T-helper 1 cell treated with Interleukin-12 subunit alpha and Interleukin-12 subunit beta and Interleukin-4 antibody, amounts not matched to agents 30 μg/mL and 1 μg/mL, for 36 hours (primary cell): ENCODE measurements around the gene ZNF175.

Source experiments
- H3K27ac Mint-ChIP-seq: one replicate; pipeline ENCODE4 v1.8.0; 2021; ENCODE audit warnings: mild to moderate bottlenecking, mixed read lengths
- H3K27me3 Mint-ChIP-seq: one replicate; pipeline ENCODE4 v1.8.0; 2021; ENCODE audit warnings: low read depth, mixed read lengths
- H3K36me3 Mint-ChIP-seq: one replicate; pipeline ENCODE4 v1.8.0; 2021; ENCODE audit warnings: low read depth, mixed read lengths
- H3K4me1 Mint-ChIP-seq: one replicate; pipeline ENCODE4 v1.8.0; 2021; ENCODE audit warnings: low read depth, mixed read lengths
- H3K4me3 Mint-ChIP-seq: one replicate; pipeline ENCODE4 v1.8.0; 2021; ENCODE audit warnings: mild to moderate bottlenecking, moderate library complexity, mixed read lengths
- H3K9me3 Mint-ChIP-seq: one replicate; pipeline ENCODE4 v1.8.0; 2021; ENCODE audit warnings: mixed read lengths

ZNF175 gene

GRCh38 chr19:51565583-51565982 is 5.5 kb upstream of the ZNF175 start:
- peaks cover 32% of the 10 kb centered on the region for H3K27me3 Mint-ChIP-seq
- H3K36me3 Mint-ChIP-seq, result no peaks in the 10 kb centered on the region
- no peak overlapping the region for H3K4me3 Mint-ChIP-seq
- H3K9me3 Mint-ChIP-seq, result peaks cover 3% of the 10 kb centered on the region
- peaks cover 4% of the 10 kb centered on the region for H3K4me1 Mint-ChIP-seq
- no peak overlapping the region for H3K27ac Mint-ChIP-seq

- Mint-ChIP-seq H3K27ac (no peak overlapping the region), H3K4me3 (no peak overlapping the region), H3K9me3 (peaks cover 6% of the 10 kb centered on the region), H3K27me3 (peaks cover 30% of the 10 kb centered on the region), H3K36me3 (peaks cover 4% of the 10 kb centered on the region), H3K4me1 (peaks cover 12% of the 10 kb centered on the region)
Observed at GRCh38 chr19:51566489-51567100, 4.5 kb upstream of the ZNF175 start.

- H3K27me3 Mint-ChIP-seq, result peaks cover 30% of the 10 kb centered on the region
- no peak overlapping the region for H3K27ac Mint-ChIP-seq
- peaks cover 20% of the 10 kb centered on the region for H3K4me1 Mint-ChIP-seq
- peaks cover 8% of the 10 kb centered on the region for H3K36me3 Mint-ChIP-seq
- peaks cover 9% of the 10 kb centered on the region for H3K9me3 Mint-ChIP-seq
- H3K4me3 Mint-ChIP-seq, result no peak overlapping the region
Observed at GRCh38 chr19:51567583-51567982, 3.5 kb upstream of the ZNF175 start.

GRCh38 chr19:51568456-51568855 is 2.6 kb upstream of the ZNF175 start:
- Mint-ChIP-seq H3K4me3 (no peak overlapping the region), H3K27me3 (peaks cover 30% of the 10 kb centered on the region), H3K36me3 (peaks cover 11% of the 10 kb centered on the region), H3K9me3 (peaks cover 9% of the 10 kb centered on the region), H3K4me1 (peaks cover 20% of the 10 kb centered on the region), H3K27ac (no peak overlapping the region)

GRCh38 chr19:51571599-51571998 is 516 bp downstream of the ZNF175 start:
- H3K36me3 Mint-ChIP-seq, result peaks cover 18% of the 10 kb centered on the region
- peaks cover 19% of the 10 kb centered on the region for H3K27me3 Mint-ChIP-seq
- H3K9me3 Mint-ChIP-seq, result peaks cover 9% of the 10 kb centered on the region
- peak overlapping the region; percentile 42 for H3K27ac Mint-ChIP-seq
- peaks cover 21% of the 10 kb centered on the region for H3K4me1 Mint-ChIP-seq
- H3K4me3 Mint-ChIP-seq, result peak overlapping the region; percentile 97

- Mint-ChIP-seq H3K36me3 (peaks cover 25% of the 10 kb centered on the region), H3K4me3 (peak overlapping the region; percentile 97), H3K9me3 (peaks cover 9% of the 10 kb centered on the region), H3K27ac (no peak overlapping the region), H3K27me3 (peaks cover 18% of the 10 kb centered on the region), H3K4me1 (peaks cover 22% of the 10 kb centered on the region)
Observed at GRCh38 chr19:51572410-51572809, 1.3 kb downstream of the ZNF175 start.

- H3K27me3 Mint-ChIP-seq, result peaks cover 15% of the 10 kb centered on the region
- H3K4me3 Mint-ChIP-seq, result no peak overlapping the region
- peaks cover 22% of the 10 kb centered on the region for H3K4me1 Mint-ChIP-seq
- peaks cover 9% of the 10 kb centered on the region for H3K9me3 Mint-ChIP-seq
- H3K36me3 Mint-ChIP-seq, result peaks cover 27% of the 10 kb centered on the region
- no peak overlapping the region for H3K27ac Mint-ChIP-seq
Observed at GRCh38 chr19:51572908-51573307, 1.8 kb downstream of the ZNF175 start.

- no peak overlapping the region for H3K4me3 Mint-ChIP-seq
- peaks cover 27% of the 10 kb centered on the region for H3K36me3 Mint-ChIP-seq
- peaks cover 22% of the 10 kb centered on the region for H3K4me1 Mint-ChIP-seq
- peaks cover 10% of the 10 kb centered on the region for H3K27me3 Mint-ChIP-seq
- H3K9me3 Mint-ChIP-seq, result peaks cover 9% of the 10 kb centered on the region
- no peak overlapping the region for H3K27ac Mint-ChIP-seq
Observed at GRCh38 chr19:51573331-51573730, 2.2 kb downstream of the ZNF175 start.

- H3K4me1 Mint-ChIP-seq, result peaks cover 8% of the 10 kb centered on the region
- H3K27ac Mint-ChIP-seq, result no peak overlapping the region
- no peak overlapping the region for H3K4me3 Mint-ChIP-seq
- H3K9me3 Mint-ChIP-seq, result peaks cover 6% of the 10 kb centered on the region
- H3K36me3 Mint-ChIP-seq, result peaks cover 39% of the 10 kb centered on the region
- no peaks in the 10 kb centered on the region for H3K27me3 Mint-ChIP-seq
Observed at GRCh38 chr19:51576850-51577249, 5.8 kb downstream of the ZNF175 start.

- Mint-ChIP-seq H3K4me1 (no peaks in the 10 kb centered on the region), H3K36me3 (peaks cover 74% of the 10 kb centered on the region), H3K27me3 (no peaks in the 10 kb centered on the region), H3K9me3 (peaks cover 78% of the 10 kb centered on the region), H3K4me3 (no peak overlapping the region), H3K27ac (no peak overlapping the region)
Observed at GRCh38 chr19:51586103-51586728, 15.1 kb downstream of the ZNF175 start.

- H3K4me3 Mint-ChIP-seq, result no peak overlapping the region
- no peaks in the 10 kb centered on the region for H3K4me1 Mint-ChIP-seq
- peaks cover 73% of the 10 kb centered on the region for H3K9me3 Mint-ChIP-seq
- no peak overlapping the region for H3K27ac Mint-ChIP-seq
- no peaks in the 10 kb centered on the region for H3K27me3 Mint-ChIP-seq
- peaks cover 68% of the 10 kb centered on the region for H3K36me3 Mint-ChIP-seq
Observed at GRCh38 chr19:51586799-51587198, 15.7 kb downstream of the ZNF175 start.

GRCh38 chr19:51587264-51588191 is 16.4 kb downstream of the ZNF175 start:
- H3K9me3 Mint-ChIP-seq, result peaks cover 67% of the 10 kb centered on the region
- H3K27ac Mint-ChIP-seq, result no peak overlapping the region
- no peaks in the 10 kb centered on the region for H3K27me3 Mint-ChIP-seq
- peaks cover 63% of the 10 kb centered on the region for H3K36me3 Mint-ChIP-seq
- no peak overlapping the region for H3K4me3 Mint-ChIP-seq
- peaks cover 1% of the 10 kb centered on the region for H3K4me1 Mint-ChIP-seq

- Mint-ChIP-seq H3K36me3 (peaks cover 46% of the 10 kb centered on the region), H3K27ac (no peak overlapping the region), H3K4me3 (no peak overlapping the region), H3K9me3 (peaks cover 51% of the 10 kb centered on the region), H3K4me1 (peaks cover 9% of the 10 kb centered on the region), H3K27me3 (no peaks in the 10 kb centered on the region)
Observed at GRCh38 chr19:51589511-51589910, 18.4 kb downstream of the ZNF175 start.

GRCh38 chr19:51590441-51590840 is 19.4 kb downstream of the ZNF175 start:
- peaks cover 14% of the 10 kb centered on the region for H3K4me1 Mint-ChIP-seq

More at GRCh38 chr19:51590441-51590840, 19.4 kb downstream of the ZNF175 start:
- H3K36me3 Mint-ChIP-seq, result peaks cover 38% of the 10 kb centered on the region
- no peak overlapping the region for H3K27ac Mint-ChIP-seq
- no peak overlapping the region for H3K4me3 Mint-ChIP-seq
- H3K9me3 Mint-ChIP-seq, result peaks cover 43% of the 10 kb centered on the region
- no peaks in the 10 kb centered on the region for H3K27me3 Mint-ChIP-seq
